Fibroblast of villous mesenchyme (primary cell): Measurements from ENCODE around the gene ITGBL1. TPM values are rescaled to one million over a fixed set of nuclear protein-coding genes. Genes with fewer than 3 reads are reported as not detected.

Source experiments
- DNase-seq: peaks from one replicate; pipeline ENCODE4 v3.0.0-alpha.2; 2010; ENCODE audit warnings: low read depth
- H3K4me3 ChIP-seq: 2 replicates; pipeline ENCODE4 v1.5.1; 2011; ENCODE audit warnings: low read depth, mild to moderate bottlenecking, low read length
- total RNA-seq: library from RNA; depleted of rRNA; stranded (reverse); fragments of >200 nt; gene quantifications from 2 replicates; pipeline ENCODE4 v1.2.3, GENCODE V29; 2012
- TF ChIP-seq, protein P1 (sequence below): IDR thresholded peaks from 2 replicates; pipeline ENCODE4 v1.5.1; 2012; ENCODE audit warnings: low read depth, mild to moderate bottlenecking, low read length; ENCODE audit not compliant: insufficient read depth

ITGBL1 gene
- total RNA-seq, 1 donor: 21.2 TPM

DNA sequence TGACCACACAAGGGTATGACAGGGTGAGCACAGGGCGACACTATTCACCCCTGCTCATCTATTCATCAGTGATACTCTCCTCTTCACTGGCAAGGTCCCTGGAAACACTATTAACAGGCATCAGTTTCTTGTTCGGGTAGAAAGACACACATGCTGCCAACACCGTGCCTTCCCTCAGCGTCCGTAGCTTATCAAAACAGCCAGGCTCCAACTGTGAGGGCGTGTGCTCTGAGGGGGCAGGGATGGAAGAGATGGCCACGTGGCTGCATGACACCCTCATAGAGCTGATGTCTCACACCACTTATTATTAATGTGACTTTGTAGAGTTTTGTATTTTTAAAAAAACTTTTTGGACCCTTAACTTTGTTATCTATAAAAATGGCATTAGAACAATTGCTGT is 160.3 kb downstream of the ITGBL1 start:
- TF ChIP-seq, protein P1, sequence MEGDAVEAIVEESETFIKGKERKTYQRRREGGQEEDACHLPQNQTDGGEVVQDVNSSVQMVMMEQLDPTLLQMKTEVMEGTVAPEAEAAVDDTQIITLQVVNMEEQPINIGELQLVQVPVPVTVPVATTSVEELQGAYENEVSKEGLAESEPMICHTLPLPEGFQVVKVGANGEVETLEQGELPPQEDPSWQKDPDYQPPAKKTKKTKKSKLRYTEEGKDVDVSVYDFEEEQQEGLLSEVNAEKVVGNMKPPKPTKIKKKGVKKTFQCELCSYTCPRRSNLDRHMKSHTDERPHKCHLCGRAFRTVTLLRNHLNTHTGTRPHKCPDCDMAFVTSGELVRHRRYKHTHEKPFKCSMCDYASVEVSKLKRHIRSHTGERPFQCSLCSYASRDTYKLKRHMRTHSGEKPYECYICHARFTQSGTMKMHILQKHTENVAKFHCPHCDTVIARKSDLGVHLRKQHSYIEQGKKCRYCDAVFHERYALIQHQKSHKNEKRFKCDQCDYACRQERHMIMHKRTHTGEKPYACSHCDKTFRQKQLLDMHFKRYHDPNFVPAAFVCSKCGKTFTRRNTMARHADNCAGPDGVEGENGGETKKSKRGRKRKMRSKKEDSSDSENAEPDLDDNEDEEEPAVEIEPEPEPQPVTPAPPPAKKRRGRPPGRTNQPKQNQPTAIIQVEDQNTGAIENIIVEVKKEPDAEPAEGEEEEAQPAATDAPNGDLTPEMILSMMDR: no peak
- no peak for DNase-seq
- H3K4me3 ChIP-seq: no peak overlapping the region

DNA sequence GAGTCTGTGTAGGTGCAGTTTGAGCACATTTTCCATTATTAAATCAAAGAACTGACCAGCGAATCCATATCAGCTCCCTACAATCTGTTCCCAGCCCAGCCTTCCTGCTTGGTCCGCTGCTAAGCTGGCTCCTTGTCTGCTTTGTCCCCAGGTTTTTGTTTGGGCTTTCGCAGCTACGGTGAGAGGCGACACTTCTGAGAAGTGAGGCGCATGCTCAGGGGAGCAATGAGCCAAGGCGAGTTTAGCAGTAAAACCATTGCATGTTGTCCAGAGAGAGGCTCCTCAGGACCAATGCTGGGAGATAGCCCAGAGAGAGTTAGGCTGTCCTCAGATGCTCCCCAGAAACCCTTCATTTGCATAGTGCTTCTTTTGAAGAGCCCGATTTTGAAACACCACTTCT is 162.0 kb downstream of the ITGBL1 start:
- H3K4me3 ChIP-seq: no peak overlapping the region
- TF ChIP-seq, protein P1: no peak
- no peak for DNase-seq

DNA sequence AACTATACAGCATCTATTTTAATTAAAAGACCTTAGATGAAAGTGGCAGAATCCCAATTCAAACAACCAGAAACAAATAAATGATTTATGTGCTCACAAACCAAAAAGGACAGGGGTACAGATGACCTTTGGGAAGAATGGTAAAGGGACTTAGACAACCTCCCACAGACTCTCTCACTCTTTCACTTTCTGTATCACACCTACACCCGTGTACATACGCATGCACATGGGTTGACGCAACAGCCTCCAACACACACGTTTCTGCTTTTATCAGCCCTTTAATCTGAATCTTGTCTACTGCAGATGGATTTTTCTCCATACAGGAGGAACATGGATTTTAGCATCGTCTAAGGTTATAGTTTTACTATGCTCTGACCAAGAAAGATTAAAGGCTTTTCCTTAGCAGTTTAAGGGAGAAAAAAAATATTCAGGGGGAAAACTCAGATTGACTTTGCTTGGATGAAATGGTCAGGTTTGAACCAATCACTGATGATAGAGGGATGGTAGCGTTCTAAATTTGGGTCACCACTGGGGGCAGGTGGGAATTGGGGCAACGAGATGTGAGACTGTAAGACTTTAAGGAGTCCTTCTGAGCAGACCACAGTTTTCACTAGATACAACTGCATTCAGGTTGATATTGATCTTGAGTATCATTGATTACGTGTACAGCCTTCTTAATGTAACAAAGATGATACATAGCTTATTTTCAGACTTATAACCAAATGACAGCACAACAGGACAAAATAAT is 166.1 kb downstream of the ITGBL1 start:
- TF ChIP-seq, protein P1: no peak
- H3K4me3 ChIP-seq: no peak overlapping the region
- DNase-seq: peak; percentile 17

DNA sequence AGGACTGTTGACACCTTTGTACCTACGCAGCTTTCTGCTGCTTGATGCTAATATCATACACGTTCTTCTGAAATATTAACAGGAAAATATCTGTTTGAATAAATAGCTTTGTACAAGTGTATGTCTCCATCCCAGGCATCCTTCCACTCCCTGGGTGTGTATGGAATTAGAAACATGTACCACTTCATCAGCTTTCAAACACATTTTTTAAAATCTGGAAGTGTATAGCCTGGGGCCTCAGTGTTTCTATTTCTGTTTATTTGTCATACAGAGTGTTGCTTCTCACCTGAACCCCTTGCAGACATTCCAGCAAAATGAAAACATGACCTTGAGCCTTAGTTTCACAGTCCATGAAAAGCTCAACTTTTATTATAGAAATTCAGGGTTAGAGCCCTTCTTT is 168.6 kb downstream of the ITGBL1 start:
- H3K4me3 ChIP-seq: no peak overlapping the region
- no peak for DNase-seq
- TF ChIP-seq, protein P1: no peak

DNA sequence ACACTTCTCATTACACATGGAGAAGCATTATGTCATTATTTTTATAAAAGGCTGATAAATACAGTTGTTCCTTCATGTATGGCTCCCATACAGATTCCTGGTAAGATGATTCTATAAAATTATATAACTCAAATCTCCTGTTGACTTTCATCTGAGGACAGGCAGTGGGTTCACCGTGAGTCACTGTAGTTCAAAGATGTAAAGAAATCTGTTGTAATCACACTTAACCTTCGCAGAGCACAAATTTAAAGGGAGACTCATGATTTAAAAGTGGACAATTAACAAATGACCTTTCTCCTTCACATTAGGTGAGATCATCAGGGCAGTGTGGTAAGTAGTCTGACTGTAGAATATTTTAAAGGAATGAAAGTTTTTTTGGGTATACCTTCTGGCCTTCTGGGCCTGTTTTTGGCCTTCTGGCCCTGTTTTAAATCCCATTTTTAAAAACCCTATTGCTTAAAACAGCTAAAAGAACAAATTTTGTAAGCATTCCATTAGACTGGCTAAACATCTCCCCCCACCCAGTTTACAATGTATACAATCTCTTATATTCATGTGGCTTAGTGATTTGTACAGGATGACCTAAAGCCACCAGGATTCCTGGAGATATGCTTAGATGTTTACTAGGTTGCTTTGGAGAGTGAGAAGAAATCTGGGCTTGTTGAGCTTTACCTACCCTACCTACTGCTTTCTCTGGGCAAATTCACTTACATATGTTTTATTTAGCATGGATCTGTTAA is 171.2 kb downstream of the ITGBL1 start:
- H3K4me3 ChIP-seq: peak overlapping the region; percentile 37
- TF ChIP-seq, protein P1: no peak
- peak; percentile 73 for DNase-seq

DNA sequence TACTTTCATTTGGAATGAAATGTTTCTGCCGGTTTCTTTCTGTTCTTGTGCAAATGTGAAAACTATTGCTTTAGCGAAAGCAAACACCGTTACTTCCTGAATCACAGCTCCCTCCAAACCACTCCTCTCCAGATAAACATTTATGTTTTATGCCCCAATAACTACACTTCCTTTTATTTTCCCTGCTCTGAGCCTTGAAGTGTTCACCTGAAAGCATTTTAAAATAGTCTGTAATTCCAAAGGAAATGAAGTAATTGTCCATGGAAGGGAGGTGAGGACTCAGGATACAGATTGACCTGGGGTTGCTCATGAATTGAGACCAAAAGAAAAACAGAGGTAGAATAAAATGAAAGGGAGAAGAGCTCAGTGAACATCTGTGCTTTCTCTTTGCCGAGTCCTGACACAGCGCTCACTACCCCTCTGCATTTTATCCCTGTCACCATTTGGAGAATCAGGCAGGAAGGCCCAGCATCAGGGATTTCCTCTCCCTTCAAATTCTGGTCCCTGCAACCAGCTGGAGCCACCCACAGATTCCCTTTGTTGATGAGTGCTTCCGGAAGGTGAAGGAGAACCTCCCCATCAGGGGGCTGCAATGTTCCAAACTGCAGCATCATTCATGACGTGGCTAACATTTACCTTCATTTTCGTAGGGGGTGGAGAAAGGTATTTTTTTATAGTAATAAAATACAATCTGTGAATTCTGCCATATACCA is 171.9 kb downstream of the ITGBL1 start:
- peak overlapping the region; percentile 37 for H3K4me3 ChIP-seq
- peak; percentile 58 for DNase-seq
- TF ChIP-seq, protein P1: no peak
